ENCODE data around the gene CHML.

DNA sequence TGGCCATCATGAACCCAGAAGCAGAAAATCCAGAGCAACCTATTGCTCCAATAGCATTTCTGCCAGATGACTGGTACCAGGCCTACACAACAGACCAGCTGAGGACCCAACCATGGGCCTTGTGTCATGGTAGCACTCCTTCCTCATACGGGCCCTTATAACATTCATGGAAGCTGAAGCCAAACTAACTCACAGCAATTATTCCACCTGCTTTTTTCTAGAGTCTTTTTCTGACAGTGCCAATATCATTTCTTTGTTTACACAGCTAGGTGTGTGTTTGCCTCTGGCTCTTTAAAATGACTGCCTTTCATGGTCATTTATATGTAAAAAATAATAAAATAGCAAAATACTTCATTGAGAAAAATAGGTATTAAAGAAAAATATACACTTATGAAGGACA, 8.0 kb upstream of the CHML start:
- TF ChIP-seq CTCF (IDR thresholded peaks at IDR 0.05) (no peak), POLR2AphosphoS5 (IDR thresholded peaks at IDR 0.05) (no peak), POLR2A (IDR thresholded peaks at IDR 0.05) (no peak), EP300 (IDR thresholded peaks at IDR 0.05) (no peak)

All from sigmoid colon (tissue), 4 donors.